ENCODE measurements around the gene TTC28.

TTC28 gene

DNA sequence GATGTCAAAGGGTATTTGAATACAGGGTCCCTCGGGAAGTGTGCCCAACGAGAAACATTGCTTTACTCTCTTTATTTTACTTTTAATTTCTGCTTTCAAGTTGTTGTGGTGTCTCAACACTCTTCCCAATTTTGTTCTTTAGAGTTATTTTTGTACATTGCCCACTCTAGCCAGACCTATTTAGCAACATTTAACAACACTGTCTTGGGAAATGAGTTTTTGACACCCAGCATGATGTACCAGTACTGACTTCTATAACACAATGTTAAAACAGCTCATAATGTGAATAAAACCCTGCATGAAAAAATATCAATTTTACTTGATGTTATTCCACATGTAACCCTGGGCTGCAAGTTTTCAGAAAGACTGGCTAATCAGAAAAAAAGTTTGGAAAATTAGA is 410.4 kb downstream of the TTC28 start:
- TF ChIP-seq RAD21 (IDR thresholded peaks at IDR 0.05; ENCODE audit: low read depth) (no peak), ZBTB7A (IDR thresholded peaks at IDR 0.05; ENCODE audit: low read depth) (no peak), FOXM1 (IDR thresholded peaks at IDR 0.05; ENCODE audit: borderline replicate concordance, low read depth) (no peak), TAF1 (IDR thresholded peaks at IDR 0.05; ENCODE audit: low read depth) (no peak), CREB1 (IDR thresholded peaks at IDR 0.05; ENCODE audit: low read depth) (no peak)

DNA sequence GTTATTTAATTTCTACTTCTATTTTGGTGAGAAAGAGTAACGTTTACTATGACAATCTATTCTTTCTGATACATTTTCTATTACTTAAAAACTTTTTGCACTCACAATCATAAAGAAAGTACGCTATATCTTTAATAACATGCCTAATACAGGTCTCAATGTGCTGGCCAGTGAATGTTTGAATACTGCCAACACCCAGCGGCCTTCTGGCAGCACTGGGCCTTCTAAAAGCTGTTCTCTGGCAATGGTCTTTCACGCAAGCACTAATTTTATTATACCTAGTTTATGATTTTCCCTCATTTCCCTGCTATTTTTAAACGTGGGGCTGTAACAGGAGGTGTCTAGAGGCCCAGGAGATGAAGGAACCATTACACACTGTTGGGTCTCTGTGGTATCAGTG is 410.8 kb downstream of the TTC28 start:
- TF ChIP-seq RAD21 (IDR thresholded peaks at IDR 0.05; ENCODE audit: low read depth), result no peak
- TF ChIP-seq, protein P1, sequence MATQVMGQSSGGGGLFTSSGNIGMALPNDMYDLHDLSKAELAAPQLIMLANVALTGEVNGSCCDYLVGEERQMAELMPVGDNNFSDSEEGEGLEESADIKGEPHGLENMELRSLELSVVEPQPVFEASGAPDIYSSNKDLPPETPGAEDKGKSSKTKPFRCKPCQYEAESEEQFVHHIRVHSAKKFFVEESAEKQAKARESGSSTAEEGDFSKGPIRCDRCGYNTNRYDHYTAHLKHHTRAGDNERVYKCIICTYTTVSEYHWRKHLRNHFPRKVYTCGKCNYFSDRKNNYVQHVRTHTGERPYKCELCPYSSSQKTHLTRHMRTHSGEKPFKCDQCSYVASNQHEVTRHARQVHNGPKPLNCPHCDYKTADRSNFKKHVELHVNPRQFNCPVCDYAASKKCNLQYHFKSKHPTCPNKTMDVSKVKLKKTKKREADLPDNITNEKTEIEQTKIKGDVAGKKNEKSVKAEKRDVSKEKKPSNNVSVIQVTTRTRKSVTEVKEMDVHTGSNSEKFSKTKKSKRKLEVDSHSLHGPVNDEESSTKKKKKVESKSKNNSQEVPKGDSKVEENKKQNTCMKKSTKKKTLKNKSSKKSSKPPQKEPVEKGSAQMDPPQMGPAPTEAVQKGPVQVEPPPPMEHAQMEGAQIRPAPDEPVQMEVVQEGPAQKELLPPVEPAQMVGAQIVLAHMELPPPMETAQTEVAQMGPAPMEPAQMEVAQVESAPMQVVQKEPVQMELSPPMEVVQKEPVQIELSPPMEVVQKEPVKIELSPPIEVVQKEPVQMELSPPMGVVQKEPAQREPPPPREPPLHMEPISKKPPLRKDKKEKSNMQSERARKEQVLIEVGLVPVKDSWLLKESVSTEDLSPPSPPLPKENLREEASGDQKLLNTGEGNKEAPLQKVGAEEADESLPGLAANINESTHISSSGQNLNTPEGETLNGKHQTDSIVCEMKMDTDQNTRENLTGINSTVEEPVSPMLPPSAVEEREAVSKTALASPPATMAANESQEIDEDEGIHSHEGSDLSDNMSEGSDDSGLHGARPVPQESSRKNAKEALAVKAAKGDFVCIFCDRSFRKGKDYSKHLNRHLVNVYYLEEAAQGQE (IDR thresholded peaks at IDR 0.05; ENCODE audit: low read depth), result no peak
- no peak for TF ChIP-seq NFIC (IDR thresholded peaks at IDR 0.05)

DNA sequence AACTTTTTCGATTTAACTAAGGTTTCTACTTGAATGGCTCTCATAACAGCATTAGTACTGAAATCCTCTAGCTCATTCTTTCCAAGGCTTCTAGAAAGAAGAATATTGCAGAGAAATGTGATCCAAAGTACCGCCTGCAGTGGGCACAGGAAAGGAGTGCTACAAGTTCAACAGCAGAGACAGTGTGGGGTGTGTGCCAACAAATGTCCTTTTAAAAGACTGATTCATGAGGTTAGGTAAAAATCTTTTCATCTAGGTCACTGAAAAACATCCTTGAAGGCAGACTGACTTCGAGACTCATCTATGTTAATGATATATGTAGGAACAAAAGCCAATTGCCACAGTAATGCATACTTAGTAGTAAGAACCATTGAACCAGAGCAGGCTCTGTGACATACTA is 411.5 kb downstream of the TTC28 start:
- TF ChIP-seq RAD21 (IDR thresholded peaks at IDR 0.05; ENCODE audit: low read depth) (no peak), TAF1 (IDR thresholded peaks at IDR 0.05; ENCODE audit: low read depth) (no peak), EGR1 (IDR thresholded peaks at IDR 0.05) (no peak), TEAD4 (IDR thresholded peaks at IDR 0.05) (no peak), NFIC (IDR thresholded peaks at IDR 0.05) (no peak), FOXM1 (IDR thresholded peaks at IDR 0.05; ENCODE audit: borderline replicate concordance, low read depth) (no peak), TCF12 (IDR thresholded peaks at IDR 0.05; ENCODE audit: low read depth) (no peak), ZBTB7A (IDR thresholded peaks at IDR 0.05; ENCODE audit: low read depth) (no peak), EP300 (IDR thresholded peaks at IDR 0.05; ENCODE audit: borderline replicate concordance) (no peak), CREB1 (IDR thresholded peaks at IDR 0.05; ENCODE audit: low read depth) (no peak), YY1 (IDR thresholded peaks at IDR 0.05; ENCODE audit: low read depth) (no peak), CEBPB (IDR thresholded peaks at IDR 0.05) (no peak)
- TF ChIP-seq, protein P2, sequence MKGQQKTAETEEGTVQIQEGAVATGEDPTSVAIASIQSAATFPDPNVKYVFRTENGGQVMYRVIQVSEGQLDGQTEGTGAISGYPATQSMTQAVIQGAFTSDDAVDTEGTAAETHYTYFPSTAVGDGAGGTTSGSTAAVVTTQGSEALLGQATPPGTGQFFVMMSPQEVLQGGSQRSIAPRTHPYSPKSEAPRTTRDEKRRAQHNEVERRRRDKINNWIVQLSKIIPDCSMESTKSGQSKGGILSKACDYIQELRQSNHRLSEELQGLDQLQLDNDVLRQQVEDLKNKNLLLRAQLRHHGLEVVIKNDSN (IDR thresholded peaks at IDR 0.05), result no peak
- TF ChIP-seq, protein P1 (IDR thresholded peaks at IDR 0.05; ENCODE audit: low read depth), result no peak
- TF ChIP-seq, protein P3, sequence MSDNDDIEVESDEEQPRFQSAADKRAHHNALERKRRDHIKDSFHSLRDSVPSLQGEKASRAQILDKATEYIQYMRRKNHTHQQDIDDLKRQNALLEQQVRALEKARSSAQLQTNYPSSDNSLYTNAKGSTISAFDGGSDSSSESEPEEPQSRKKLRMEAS (IDR thresholded peaks at IDR 0.05), result no peak

DNA sequence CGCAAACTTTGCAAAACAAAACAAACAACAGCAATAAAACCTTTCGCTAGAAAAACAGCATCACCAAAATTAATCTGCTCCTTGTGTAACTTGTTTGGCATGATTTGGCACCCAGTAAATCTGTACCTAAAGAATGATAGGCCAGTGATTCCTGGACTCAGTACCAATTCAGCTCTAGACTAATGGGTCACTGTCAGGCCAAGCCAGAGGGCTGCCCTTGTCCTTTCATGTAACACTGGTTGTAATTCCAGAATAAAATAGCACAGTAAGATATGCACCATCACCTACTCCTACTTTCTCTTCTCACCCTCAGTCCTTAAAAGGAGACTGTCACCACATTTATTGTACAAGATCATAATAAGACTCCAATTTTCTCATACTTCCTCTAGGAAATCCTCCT is 419.0 kb downstream of the TTC28 start:
- TF ChIP-seq CEBPB (IDR thresholded peaks at IDR 0.05), result no peak
- TF ChIP-seq NFIC (IDR thresholded peaks at IDR 0.05), result no peak
- TF ChIP-seq RAD21 (IDR thresholded peaks at IDR 0.05; ENCODE audit: low read depth), result no peak
- TF ChIP-seq EP300 (IDR thresholded peaks at IDR 0.05; ENCODE audit: borderline replicate concordance), result no peak
- TF ChIP-seq FOXM1 (IDR thresholded peaks at IDR 0.05; ENCODE audit: borderline replicate concordance, low read depth), result no peak
- TF ChIP-seq, protein P3 (IDR thresholded peaks at IDR 0.05), result no peak
- no peak for TF ChIP-seq TEAD4 (IDR thresholded peaks at IDR 0.05)
- TF ChIP-seq YY1 (IDR thresholded peaks at IDR 0.05; ENCODE audit: low read depth), result no peak
- no peak for TF ChIP-seq TAF1 (IDR thresholded peaks at IDR 0.05; ENCODE audit: low read depth)
- TF ChIP-seq, protein P2 (IDR thresholded peaks at IDR 0.05), result no peak
- TF ChIP-seq TCF12 (IDR thresholded peaks at IDR 0.05; ENCODE audit: low read depth), result no peak
- no peak for TF ChIP-seq EGR1 (IDR thresholded peaks at IDR 0.05)
- TF ChIP-seq, protein P1 (IDR thresholded peaks at IDR 0.05; ENCODE audit: low read depth), result no peak
- no peak for TF ChIP-seq ZBTB7A (IDR thresholded peaks at IDR 0.05; ENCODE audit: low read depth)
- no peak for TF ChIP-seq CREB1 (IDR thresholded peaks at IDR 0.05; ENCODE audit: low read depth)

DNA sequence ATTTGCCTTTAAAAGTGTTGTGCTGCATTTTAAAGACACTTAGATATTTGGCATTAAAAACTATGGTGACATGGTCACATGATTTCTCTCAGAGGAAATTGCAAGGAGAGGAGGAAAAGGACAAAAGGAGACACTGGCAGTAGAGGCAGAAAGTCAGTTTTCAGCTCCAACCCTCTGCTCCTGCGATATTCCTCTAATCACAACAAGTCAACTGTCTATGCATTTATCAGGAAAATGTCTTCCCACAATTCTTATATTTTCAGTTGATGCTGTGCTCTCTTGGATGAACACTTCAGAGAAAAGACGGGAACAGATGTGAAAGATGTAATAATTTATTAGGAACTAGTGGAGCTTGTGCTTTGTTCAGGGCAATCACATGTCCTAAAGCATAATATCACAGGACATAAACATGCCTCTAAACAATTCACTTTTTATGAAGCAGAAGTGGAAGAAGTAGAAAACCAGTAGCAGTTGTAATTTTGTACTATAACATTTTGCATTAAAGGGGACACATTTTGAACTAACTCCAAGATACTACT is 419.8 kb downstream of the TTC28 start:
- TF ChIP-seq, protein P1 (IDR thresholded peaks at IDR 0.05; ENCODE audit: low read depth), result no peak
- TF ChIP-seq, protein P2 (IDR thresholded peaks at IDR 0.05), result no peak
- no peak for TF ChIP-seq FOXM1 (IDR thresholded peaks at IDR 0.05; ENCODE audit: borderline replicate concordance, low read depth)
